Measurements from ENCODE around the gene S100A9. TPM values are rescaled to one million over a fixed set of nuclear protein-coding genes. Genes with fewer than 3 reads are reported as not detected.

The S100A9 gene
- total RNA-seq, 2 experiments from 2014 or later, result 35.3 to 43.6 TPM

- H3K27ac ChIP-seq (ENCODE audit: low read depth in 1 of 2, low read length in 2 of 2), result no peak overlapping the region
- ATAC-seq (ENCODE audit: poor library complexity) (no peak), DNase-seq (no peak)
- H3K9me3 ChIP-seq (ENCODE audit: control insufficient read depth in 1 of 2, insufficient read depth in 1 of 2, low read length in 2 of 2), result no peaks in the 10 kb centered on the region
- Mint-ChIP-seq H3K9me3 (no peaks in the 10 kb centered on the region), H3K27me3 (peaks cover 36% of the 10 kb centered on the region), H3K36me3 (ENCODE audit: low read depth) (no peaks in the 10 kb centered on the region), H3K27ac (no peak overlapping the region), H3K4me1 (ENCODE audit: low read depth) (peaks cover 37% of the 10 kb centered on the region), H3K4me3 (no peak overlapping the region)
- no peak overlapping the region for H3K4me3 ChIP-seq (ENCODE audit: low read length)
- intact Hi-C loops (cut with DNase I, micrococcal nuclease), result no loop called here
- ChIA-PET POLR2A (no interaction called here), CTCF (no interaction called here)
- peaks cover 25% of the 10 kb centered on the region for H3K4me1 ChIP-seq (ENCODE audit: insufficient read depth, low read length)
- no peaks in the 10 kb centered on the region for H3K36me3 ChIP-seq (ENCODE audit: insufficient read depth, low read length)
- peaks cover 3 to 5% of the 10 kb centered on the region in 2 experiments for H3K27me3 ChIP-seq (ENCODE audit: control insufficient read depth in 1 of 2, insufficient read depth in 2 of 2, low read length in 2 of 2)
- TF ChIP-seq CTCF (IDR thresholded peaks at IDR 0.05), result no peak
Measured at GRCh38 chr1:153347856-153348255, 9.8 kb upstream of the S100A9 start.

DNA sequence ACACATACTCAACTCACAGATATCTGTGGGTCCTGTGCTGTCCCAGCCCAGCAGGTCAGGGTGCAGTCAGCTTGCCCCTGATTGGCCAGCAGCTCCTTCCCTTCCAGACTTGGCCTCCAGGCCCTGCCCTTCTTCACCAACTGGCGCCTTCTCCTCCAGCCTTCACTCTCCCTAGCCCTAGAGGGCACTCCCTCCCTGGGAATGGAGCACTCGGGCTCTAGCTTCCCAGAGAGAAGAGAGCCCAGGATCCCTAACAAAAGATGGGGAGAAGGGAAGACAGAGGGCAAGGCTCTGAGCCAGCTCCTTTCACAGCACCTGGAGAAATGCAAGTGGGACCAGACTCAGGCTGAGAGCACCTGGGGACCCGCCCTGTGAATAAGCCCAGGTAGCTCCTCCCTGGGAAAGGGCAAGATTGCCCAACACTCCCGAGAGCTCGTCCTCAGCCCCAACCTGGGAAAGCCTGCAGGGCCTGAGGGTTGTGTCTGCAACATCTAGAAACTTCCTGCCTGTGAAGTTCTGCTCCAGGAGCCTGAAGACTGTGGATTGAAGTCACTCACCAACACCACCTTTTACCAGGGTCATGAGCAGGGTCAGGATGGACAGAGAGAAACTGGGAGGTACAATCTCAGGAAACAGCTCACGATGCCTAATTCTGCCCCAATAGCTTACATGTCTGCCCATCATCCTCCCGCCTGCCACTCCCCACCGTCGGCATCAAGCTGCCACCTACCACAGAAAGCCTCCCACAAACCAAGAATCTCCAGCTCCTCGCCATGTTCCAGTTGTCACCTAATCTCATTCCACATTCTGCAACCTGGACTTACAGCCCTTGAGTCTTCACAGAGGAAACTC is 8.9 kb upstream of the S100A9 start, which contains the start of gene PGLYRP4:
Gene PGLYRP4, minus strand, starts transcription at position 331 of the 852 bp plus-strand sequence. CDS start 909 bp downstream, outside the sequence.
- no peak within 1 kb of the TSS for H3K27ac Mint-ChIP-seq
- no peak for DNase-seq

More for the DNA sequence above, 8.9 kb upstream of the S100A9 start, which contains the start of gene PGLYRP4:
- Mint-ChIP-seq H3K4me1 (ENCODE audit: low read depth) (peaks cover 29% of the 10 kb centered on the region), H3K36me3 (ENCODE audit: low read depth) (no peaks in the 10 kb centered on the region), H3K27me3 (peaks cover 36% of the 10 kb centered on the region), H3K4me3 (no peak within 1 kb of the TSS), H3K9me3 (no peaks in the 10 kb centered on the region)
- CTCF ChIA-PET, result no interaction called here
- intact Hi-C loops (cut with DNase I, micrococcal nuclease), result no loop called here
- H3K36me3 ChIP-seq (ENCODE audit: insufficient read depth, low read length), result no peaks in the 10 kb centered on the region
- H3K27me3 ChIP-seq (ENCODE audit: control insufficient read depth in 1 of 2, insufficient read depth in 2 of 2, low read length in 2 of 2), result peaks cover 3 to 5% of the 10 kb centered on the region in 2 experiments
- H3K27ac ChIP-seq (ENCODE audit: low read depth in 1 of 2, low read length in 2 of 2), result no peak within 1 kb of the TSS
- POLR2A ChIA-PET, result no interaction called here
- ATAC-seq (ENCODE audit: poor library complexity), result no peak
- H3K9me3 ChIP-seq (ENCODE audit: control insufficient read depth in 1 of 2, insufficient read depth in 1 of 2, low read length in 2 of 2), result no peaks in the 10 kb centered on the region
- H3K4me1 ChIP-seq (ENCODE audit: insufficient read depth, low read length), result peaks cover 25% of the 10 kb centered on the region
- no peak for TF ChIP-seq CTCF (IDR thresholded peaks at IDR 0.05)
- H3K4me3 ChIP-seq (ENCODE audit: low read length), result no peak within 1 kb of the TSS
